CD4-positive, alpha-beta T cell treated with Interleukin-4 for 4 hours (primary cell): Measurements from ENCODE around the gene LRCOL1.
"Not testable (repeated sequence)": the region's sequence is repeated elsewhere in the genome, so short reads cannot be mapped to it uniquely, and the experiment has no call there.

Experiments
- DNase-seq: peaks from one replicate; pipeline ENCODE4 v3.0.0-alpha.2; 2020

Gene LRCOL1

GRCh38 chr12:132600048-132601032, 10.0 kb downstream of the LRCOL1 start:
- DNase-seq: peak; percentile 22

- DNase-seq: not testable (repeated sequence)
These were observed 10.9 kb downstream of the LRCOL1 start for GRCh38 chr12:132599502-132599901.

GRCh38 chr12:132597333-132598316, 12.8 kb downstream of the LRCOL1 start:
- DNase-seq: peak; percentile 35

- DNase-seq: no peak
These were observed 14.4 kb downstream of the LRCOL1 start for GRCh38 chr12:132596016-132596415.

- DNase-seq: no peak
These were observed 15.2 kb downstream of the LRCOL1 start for GRCh38 chr12:132595183-132595582.

- DNase-seq: no peak
These were observed 16.4 kb downstream of the LRCOL1 start for GRCh38 chr12:132593938-132594358.

GRCh38 chr12:132593521-132593920, 16.9 kb downstream of the LRCOL1 start:
- no peak for DNase-seq

- DNase-seq: no peak
These were observed 17.3 kb downstream of the LRCOL1 start for GRCh38 chr12:132593071-132593470.

- DNase-seq: no peak
These were observed 18.0 kb downstream of the LRCOL1 start for GRCh38 chr12:132592282-132592970.

GRCh38 chr12:132591107-132591935, 19.1 kb downstream of the LRCOL1 start:
- DNase-seq: no peak

- DNase-seq: no peak
These were observed 21.3 kb downstream of the LRCOL1 start for GRCh38 chr12:132588821-132589669.

GRCh38 chr12:132588319-132588718, 22.1 kb downstream of the LRCOL1 start:
- no peak for DNase-seq

GRCh38 chr12:132587781-132588180, 22.6 kb downstream of the LRCOL1 start:
- DNase-seq: no peak

- no peak for DNase-seq
These were observed 23.5 kb downstream of the LRCOL1 start for GRCh38 chr12:132586929-132587328.

- DNase-seq: no peak
These were observed 25.2 kb downstream of the LRCOL1 start for GRCh38 chr12:132585177-132585576.

- DNase-seq: no peak
These were observed 26.0 kb downstream of the LRCOL1 start for GRCh38 chr12:132584429-132584828.

- DNase-seq: no peak
These were observed 26.6 kb downstream of the LRCOL1 start for GRCh38 chr12:132583736-132584135.

GRCh38 chr12:132583411-132583710, 27.0 kb downstream of the LRCOL1 start:
- no peak for DNase-seq

- no peak for DNase-seq
These were observed 27.6 kb downstream of the LRCOL1 start for GRCh38 chr12:132582582-132583410.

GRCh38 chr12:132582058-132582420, 28.3 kb downstream of the LRCOL1 start:
- DNase-seq: no peak
